HG03558 (cell line): ENCODE measurements around the gene PURA.

Source experiments
- ATAC-seq: cut with Tn5 transposase; IDR thresholded peaks from one replicate; pipeline ENCODE4 v1.9.1; 2021; ENCODE audit warnings: moderate number of reproducible peaks; ENCODE audit not compliant: unreplicated experiment; ENCODE audit errors: extremely low read depth

Gene PURA

DNA sequence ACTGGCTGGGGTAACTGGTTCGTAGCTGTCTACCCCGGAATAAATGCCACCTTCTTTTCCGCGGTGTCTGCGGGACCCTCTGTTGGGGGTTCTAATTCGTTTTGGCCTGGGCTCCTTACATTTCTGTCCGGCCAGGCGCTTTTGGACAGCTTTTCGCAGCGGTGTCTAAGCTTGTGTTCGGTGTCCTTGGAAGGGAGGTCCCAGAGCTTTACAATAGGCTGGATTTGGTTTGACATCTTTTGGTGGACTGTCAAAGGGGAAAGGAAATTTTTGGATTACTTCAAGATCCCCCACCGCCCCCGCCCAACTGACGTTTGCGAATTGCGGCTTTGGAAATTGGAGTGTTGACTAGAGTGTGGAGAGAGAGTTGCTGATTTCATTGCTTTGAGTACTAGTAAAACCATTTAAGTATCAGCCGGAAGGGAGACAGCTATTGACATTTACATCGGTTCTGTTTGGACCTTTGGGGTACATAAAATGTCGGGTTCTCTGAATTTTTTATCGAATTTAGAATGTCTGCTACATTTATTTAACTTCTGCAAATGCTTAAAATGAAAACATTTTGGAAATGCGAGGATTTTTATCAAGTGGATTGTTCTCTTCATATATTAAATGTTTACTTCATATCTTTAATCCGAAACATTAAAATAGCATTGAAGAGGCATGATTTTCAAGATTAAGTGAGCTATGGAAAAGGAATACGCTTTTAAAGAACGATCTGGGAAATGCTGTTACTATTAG is 4.7 kb upstream of the PURA start:
- no peak for ATAC-seq

DNA sequence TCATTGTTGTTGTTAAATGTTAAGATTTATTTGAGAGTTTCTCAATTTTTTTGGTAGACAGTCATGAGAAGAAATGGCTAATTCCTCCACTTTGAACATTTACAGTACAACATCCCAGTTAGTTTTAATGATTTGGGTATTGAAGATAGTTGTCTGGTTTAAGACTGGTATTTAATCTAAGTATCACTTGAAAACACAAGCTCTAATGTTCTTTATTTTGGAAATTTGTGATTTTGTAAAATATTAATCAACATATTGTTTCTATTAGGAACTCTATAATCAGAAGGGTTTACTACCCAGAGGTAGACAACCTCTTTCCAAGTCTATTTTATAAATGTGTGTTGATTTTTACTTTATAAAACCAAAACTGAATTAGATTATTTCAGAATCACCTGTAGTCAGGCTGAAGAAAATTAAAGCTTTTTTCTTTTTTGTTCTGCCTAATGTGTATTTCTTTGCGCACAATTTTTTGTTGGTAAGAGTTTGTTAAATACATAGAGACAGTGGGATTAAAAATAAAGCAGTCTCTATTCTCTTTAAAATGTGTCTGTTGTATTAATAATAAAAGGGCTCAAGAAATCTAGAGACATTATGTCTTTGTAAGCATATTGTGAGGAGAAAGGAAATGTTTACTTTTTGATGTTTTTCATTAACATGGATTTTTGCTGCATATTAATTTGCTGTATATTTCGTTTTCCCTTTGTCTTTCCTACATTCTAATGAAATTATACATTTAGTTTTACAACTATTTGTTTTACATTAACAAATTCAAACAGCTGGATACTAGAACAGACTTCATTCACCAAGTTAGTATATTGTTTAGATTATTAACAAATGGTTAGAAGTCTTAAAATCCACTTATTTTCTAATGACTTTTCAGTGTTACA is 3.9 kb upstream of the PURA start:
- no peak for ATAC-seq

DNA sequence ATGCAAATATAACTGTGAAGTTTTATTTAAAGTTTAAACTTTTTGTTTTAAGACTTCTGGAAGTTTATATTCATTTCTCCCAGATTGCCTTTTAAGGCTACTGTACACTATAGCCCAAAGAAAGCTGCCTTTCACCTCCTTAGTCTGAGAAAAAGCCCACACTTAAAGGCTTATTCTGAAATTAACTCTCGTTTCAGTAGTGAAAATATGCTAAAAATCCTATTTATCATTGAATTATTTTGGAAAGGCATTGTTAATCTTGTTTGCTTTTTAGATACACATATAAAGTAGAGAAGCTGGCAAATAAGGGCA is 3.3 kb upstream of the PURA start:
- no peak for ATAC-seq

DNA sequence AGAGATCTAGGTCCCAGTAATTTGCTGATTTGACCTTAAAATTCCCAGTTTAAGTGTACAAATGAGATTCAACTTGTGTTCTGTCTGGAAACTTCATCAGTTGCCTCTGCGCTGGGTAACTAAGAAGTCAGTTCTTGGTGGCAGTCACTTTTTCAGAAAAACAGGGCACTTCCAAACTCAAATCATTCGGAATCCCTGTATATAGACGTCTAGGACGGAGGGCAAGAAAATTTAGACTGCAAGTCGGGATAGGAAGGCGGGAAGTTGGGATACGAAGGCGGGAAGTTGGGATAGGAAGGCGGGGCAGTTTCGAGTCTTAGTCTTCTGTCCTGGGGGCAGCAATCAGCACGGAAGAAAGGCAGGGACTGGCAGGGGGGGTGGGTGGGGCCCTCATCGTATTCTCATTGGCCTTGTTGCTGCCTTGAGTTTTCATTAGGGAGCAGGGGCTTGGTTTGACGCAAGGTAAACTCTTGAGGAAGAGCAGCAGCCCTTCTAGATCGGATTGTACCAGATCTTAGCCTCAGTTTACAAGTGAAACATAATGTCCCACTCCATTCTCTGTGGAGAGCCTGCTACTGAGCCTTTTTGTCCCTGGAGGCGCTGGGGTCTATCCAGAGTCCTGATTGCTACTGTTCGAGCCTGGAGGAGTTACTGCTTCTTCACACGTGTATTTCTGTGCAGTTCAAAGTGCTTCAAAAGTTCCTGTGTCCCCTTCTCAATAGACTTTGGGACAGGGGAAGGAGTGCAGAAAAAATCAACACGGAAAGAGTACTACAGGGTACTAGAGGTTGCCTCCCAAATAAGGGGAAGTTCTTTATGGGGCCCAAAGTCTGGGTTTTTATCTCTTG is 2.7 kb upstream of the PURA start:
- ATAC-seq: no peak

DNA sequence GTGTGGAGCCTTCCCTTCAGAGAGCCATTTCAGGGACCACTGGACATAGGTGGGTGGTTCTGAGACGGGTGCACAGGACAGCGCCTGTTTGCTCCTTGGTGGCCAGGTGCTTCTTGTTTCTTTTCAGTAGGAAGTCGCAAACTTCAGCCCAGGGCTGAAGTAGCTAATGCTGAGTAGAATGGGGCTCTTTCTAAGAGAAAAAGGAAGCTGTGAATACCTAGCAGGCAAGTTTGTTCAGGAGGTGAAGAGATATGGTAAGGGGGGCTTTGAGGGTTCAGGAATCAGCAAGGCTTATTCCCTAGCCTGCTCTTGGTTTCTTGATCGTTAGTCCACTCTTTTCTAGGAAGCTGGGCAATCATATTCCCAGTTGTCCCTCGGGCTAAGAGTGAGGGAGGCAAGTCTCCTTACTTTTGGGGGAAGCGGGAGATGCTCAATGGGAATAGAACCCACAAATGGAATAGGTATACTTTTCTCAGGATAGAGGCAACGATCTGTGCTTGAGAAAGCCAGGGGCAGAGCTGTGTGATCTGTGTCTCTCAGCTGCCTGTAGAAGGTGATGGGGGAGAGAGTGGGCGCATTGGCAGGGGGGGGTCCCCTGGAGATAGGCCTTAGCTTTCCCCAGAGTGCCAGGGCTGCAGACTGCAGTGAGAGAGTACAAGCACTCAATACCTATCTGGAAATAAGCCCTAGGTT is 1.9 kb upstream of the PURA start:
- no peak for ATAC-seq

DNA sequence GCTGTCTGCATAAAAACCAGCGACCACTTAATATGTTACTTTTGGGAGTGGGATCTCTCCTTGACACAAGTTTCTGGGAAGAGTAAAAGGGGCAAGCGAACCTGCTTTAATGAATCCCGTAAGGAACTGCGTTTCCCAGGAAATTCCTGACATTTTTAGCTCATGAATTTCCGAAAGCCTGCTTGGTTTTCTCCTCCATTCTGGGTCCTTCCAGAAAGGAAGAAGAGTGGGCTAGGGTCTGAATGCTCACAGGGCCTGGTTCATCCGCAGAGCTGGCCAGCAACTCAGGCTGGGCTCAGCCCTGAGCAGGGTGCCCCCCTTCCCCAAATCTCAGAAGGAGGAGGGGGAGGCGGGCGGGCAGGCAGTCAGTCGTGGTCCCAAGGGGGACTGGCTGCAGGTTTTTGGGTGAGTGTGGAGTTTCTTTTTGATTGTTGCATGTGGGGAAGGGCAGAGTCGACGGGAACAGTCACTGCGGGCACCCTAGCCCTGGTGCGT is 1.2 kb upstream of the PURA start:
- ATAC-seq: no peak

DNA sequence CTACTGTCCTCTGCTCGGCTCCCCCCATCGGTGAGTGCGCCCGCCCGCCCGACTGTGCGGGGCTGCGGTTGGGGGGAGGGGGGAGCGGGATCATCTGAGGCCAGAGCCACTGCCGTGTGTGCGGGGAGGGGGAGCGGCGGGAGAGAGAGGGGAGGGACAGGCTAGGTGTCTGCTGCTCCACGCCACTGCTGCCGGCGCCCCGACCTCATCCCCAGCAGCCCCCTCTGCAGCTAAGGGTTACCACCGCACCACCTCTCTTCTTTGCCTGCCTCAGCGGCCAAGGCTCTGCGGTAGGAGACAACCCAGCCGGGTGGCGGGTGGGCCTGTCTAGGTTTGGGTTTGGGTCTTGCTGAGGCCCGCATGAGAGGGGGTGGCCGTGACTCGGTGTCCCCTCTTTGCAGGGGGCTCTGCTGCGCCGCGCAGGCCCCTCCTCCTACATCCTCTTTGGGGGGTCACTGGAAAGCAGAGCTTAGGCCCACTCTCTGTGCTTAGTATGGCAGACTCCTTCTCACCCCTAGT is 670 bp upstream of the PURA start:
- no peak for ATAC-seq

DNA sequence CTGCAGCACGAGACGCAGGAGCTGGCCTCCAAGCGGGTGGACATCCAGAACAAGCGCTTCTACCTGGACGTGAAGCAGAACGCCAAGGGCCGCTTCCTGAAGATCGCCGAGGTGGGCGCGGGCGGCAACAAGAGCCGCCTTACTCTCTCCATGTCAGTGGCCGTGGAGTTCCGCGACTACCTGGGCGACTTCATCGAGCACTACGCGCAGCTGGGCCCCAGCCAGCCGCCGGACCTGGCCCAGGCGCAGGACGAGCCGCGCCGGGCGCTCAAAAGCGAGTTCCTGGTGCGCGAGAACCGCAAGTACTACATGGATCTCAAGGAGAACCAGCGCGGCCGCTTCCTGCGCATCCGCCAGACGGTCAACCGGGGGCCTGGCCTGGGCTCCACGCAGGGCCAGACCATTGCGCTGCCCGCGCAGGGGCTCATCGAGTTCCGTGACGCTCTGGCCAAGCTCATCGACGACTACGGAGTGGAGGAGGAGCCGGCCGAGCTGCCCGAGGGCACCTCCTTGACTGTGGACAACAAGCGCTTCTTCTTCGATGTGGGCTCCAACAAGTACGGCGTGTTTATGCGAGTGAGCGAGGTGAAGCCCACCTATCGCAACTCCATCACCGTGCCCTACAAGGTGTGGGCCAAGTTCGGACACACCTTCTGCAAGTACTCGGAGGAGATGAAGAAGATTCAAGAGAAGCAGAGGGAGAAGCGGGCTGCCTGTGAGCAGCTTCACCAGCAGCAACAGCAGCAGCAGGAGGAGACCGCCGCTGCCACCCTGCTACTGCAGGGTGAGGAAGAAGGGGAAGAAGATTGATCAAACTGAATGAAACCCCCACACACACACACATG is 654 bp downstream of the PURA start:
- peak; percentile 14 for ATAC-seq

DNA sequence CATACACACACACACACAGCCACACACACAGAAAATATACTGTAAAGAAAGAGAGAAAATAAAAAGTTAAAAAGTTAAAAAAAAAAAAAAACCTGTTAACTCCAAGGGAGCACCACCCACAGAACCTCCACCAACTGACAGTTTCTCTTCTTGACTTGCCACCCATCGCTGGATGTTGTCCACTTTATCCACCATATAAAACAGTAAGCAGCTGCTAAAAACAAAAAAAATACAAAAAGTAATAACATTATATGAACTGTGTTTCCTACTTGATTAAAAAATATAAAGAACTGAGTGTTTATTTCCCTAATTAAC is 1.2 kb downstream of the PURA start:
- no peak for ATAC-seq

DNA sequence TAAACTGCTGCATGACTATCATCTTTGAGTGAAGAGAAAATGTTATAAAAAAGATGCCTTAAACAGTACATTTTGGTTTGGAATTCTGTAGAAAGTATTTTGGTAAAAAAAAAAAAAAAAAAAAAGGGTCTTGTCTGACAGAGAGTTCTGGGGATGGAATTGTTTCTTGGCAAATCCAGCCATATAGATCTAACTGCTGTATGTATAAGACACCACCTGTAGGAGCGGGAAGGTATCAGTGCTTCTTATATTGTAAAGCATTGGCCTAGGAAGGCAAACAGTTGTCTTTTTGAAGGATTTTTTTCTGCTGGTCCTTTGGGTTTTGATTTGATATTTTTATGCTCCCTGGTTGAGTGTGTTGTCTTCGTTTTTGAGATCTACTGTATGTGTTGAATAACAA is 2.8 kb downstream of the PURA start:
- no peak for ATAC-seq

DNA sequence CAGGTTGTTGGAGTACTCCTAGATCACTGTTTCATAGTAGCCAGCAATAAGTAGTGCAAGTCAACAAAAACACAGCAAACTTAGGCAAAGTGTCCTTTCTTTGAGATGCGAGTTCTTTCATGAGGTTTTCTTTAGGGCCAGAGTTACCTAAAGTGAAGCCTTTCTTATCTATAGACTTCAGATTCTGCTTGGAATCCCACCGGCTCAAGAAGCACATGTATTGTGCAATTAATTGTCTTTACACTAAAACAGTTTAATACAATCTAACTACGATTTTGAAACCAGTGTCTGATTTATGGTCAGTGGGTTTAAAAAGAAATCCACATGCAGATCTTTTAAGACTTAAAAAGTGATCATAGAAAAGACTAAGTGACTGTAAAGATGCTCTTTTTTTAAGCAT is 3.6 kb downstream of the PURA start:
- no peak for ATAC-seq

DNA sequence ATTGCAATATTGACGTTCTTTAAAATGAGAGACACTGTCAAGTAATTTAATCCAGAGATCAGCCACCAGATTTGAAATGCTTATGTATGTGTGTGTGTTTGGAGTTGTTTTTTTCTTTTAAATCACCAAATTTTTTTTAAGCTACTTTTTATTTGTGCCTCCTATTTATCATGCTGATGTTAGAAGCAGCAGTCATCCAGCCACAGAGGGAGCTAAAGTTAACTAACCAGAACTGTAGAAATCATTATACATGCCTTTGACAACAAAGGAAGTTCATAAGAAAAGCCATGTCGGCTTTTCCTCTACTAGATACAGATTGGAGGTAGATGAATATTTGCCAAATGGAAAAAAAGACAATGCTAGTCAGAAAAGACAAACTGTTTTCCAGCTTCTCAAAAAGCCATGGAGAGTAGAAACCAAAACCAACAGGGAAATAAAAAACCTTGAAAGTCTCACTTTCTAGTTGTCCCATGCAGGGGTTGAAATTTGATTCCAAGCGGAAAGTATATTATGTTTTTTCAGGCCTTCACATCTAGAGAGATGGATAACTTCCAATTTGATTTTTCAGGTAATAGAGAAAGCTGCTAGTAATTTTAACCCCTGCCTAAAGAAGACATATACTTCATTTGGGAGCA is 4.5 kb downstream of the PURA start:
- ATAC-seq: no peak

DNA sequence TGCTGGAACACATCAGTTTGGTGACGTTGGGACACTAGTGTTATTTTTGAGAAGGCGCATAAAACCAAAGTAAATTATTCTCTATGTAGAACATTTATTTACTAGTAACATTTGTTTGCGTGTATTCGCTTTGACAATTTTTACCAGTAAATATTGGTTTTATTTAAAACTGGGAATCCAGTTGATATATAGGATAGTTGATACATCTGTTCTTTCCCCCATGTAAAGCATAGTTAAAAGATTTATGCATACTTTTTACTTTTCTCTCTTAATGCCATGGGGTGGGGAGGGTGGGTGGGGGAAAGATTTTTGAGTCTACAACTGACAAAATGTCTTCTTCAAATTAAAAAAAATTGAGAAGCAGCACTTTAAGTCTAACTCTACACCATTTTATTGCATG is 11.7 kb downstream of the PURA start, which contains the start of gene IGIP:
Gene IGIP, plus strand, starts transcription at position 301 of the 400 bp plus-strand sequence. CDS start 2,540 bp downstream, outside the sequence.
- ATAC-seq: no peak

DNA sequence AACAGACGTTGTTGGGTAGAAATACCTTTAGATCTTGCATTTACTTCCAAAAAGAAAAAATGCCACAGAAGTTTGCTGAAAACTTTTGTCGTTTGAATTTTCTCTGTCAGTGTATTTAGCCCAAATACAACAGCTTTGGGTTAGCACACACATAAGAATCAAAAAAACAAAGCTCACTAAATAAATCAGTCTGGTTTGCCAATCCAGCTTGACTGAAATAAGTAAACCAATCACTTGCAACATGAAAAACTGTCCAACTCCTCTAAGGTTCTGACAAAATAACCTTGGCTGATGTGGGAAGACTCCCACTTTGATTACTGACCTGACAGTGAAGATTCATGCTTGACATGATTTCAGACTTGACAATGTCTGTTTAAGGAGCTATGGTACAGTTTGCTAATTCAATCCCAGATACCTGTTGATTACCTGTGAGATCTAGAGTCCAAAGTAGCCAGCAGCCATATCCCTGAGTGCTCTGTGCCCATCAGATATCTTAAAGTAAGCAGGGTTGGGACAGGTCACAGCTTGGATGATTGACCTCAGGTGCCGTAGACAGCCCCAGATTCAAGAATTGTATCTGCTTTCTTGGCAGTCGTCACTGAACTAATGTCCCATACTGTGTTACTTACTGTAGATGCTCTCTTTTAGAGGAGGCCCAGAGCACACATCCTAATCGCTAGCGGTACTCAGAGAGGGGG is 12.6 kb downstream of the PURA start:
- no peak for ATAC-seq

DNA sequence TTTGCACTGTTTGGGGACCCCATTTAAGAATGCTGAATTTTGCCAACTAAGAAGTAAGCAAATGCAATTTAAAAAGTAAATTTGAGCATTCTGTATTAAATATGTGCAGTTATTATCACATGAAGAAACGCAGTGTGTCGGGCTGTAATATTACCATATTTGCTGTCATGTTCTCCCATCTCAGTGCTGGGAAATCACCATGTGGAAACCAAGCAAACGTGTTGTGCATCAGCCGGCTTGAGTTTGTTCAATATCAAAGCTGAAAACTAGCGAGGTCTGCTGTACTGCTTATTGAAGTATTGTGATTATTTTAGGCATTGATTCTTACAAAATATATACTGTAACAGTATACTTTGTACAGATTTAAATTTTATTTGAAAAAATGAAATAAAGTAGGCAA is 14.5 kb downstream of the PURA start:
- ATAC-seq: no peak

DNA sequence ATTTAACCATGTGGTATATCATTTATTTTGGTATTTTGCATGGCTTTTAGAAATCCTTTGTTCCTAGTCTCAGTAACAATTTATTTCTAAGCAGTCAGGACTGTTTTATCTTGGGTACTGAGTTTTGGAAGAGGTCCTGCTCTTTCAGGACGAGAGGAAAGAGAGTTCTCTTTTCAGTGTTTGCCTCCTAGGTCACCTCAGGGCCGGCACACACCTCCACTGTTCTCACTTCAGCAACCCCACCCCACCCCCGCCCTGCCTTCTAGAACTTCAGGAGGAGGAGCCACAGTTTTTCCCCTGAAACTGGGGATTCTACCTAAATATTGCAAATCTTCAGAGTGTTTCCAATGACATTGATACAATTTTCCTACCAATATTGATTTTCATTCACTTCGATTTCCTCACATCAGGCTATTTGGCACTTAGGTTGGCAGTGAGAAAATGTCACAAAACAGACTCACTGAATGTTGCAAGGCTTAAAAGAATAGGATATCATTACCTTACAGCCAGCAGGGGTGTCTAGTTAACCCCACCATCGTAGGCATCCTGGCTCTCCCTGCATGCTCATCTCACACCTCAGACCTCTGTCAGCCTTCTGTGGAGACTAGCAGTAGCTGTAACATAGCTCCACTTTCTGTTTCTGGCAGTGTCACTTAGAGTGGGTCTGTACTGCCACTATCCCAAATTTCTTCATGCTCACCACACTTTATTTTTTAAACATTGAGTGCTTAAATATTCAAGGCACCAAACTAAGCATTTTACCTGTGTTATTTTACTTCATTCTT is 17.2 kb downstream of the PURA start:
- no peak for ATAC-seq

DNA sequence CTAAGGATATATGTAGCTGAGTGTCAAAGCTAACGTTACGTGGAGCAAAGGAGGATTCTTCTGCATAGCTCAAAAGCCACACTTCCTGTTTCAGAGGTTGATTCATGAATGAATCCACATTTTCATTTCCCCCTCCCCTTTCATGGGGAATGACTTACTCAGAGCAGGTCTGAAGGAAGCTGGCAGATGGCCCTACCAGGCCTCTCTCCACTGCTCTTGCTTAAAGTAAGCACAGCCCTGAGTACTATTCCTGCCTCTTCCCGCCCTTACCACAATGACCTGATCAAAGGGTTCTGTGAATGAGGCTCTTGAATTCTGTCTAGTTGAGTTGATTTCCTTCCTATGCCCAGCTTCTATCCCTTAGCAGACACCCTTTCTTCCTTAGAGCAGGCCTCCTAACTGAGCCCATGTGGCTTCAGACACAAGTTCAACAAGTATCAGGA is 18.1 kb downstream of the PURA start:
- no peak for ATAC-seq
